A673 (cell line): ENCODE results near the gene C1QTNF8. TPM values are rescaled to one million over a fixed set of nuclear protein-coding genes. Genes with fewer than 3 reads are reported as not detected.

Source experiments
- BruUV-seq: library from RNA; stranded (reverse); fragments of 400-500 nt; replicated peaks from 2 replicates; lab custom pipeline; 2021; lab: Mats Ljungman, UMichigan
- CTCF ChIA-PET: fragments of 300-600 bp; sonication (Branson Sonifier 250); formaldehyde crosslinking; loops from one replicate; lab custom pipeline; 2022; ENCODE audit warnings: antibody characterized with exemption; lab: Charles Lee
- POLR2A ChIA-PET: fragments of 300-600 bp; sonication (Branson Sonifier 250); formaldehyde crosslinking; loops from one replicate; lab custom pipeline; 2022; ENCODE audit warnings: antibody characterized with exemption; ENCODE audit not compliant: low non-redundant PET; lab: Charles Lee
- DNase-seq: peaks from one replicate; pipeline ENCODE4 v3.0.0-alpha.2; 2015; ENCODE audit warnings: low spot score
- H3K27ac ChIP-seq: fragments of 200-600 bp; sonication (generic); 2 replicates; pipeline ENCODE4 v1.5.1; 2016; ENCODE audit warnings: mixed run types, low read depth, mild to moderate bottlenecking, mixed read lengths, antibody characterized with exemption, low read length; ENCODE audit not compliant: poor library complexity, severe bottlenecking
- H3K27me3 ChIP-seq: fragments of 200-600 bp; sonication (generic); replicated peaks from 2 replicates; pipeline ENCODE4 v1.6.1; 2017; ENCODE audit warnings: mixed run types, low read depth, mild to moderate bottlenecking, mixed read lengths, antibody characterized with exemption, low read length; ENCODE audit not compliant: insufficient read depth, poor library complexity
- H3K36me3 ChIP-seq: fragments of 200-600 bp; sonication (generic); 2 replicates; pipeline ENCODE4 v1.6.1; 2016; ENCODE audit warnings: mixed run types, mild to moderate bottlenecking, mixed read lengths, antibody characterized with exemption, low read length; ENCODE audit not compliant: insufficient read depth, poor library complexity, severe bottlenecking
- H3K4me1 ChIP-seq: fragments of 200-600 bp; sonication (generic); 2 replicates; pipeline ENCODE4 v1.6.1; 2017; ENCODE audit warnings: mixed run types, mild to moderate bottlenecking, mixed read lengths, antibody characterized with exemption, low read length; ENCODE audit not compliant: insufficient read depth, poor library complexity, severe bottlenecking
- H3K4me3 ChIP-seq: fragments of 200-600 bp; sonication (generic); 2 replicates; pipeline ENCODE4 v1.5.1; 2016; ENCODE audit warnings: low read depth, mixed run types, mild to moderate bottlenecking, mixed read lengths, low read length; ENCODE audit not compliant: poor library complexity, severe bottlenecking
- H3K9me3 ChIP-seq: fragments of 200-600 bp; sonication (generic); 2 replicates; pipeline ENCODE4 v1.6.1; 2016; ENCODE audit warnings: mixed run types, low read depth, mild to moderate bottlenecking, mixed read lengths, antibody characterized with exemption, low read length; ENCODE audit not compliant: poor library complexity, severe bottlenecking
- EZH2 ChIP-seq: fragments of 200-600 bp; sonication (generic); IDR thresholded peaks from 2 replicates; pipeline ENCODE4 v1.6.1; 2017; ENCODE audit warnings: borderline replicate concordance, low read depth, mild to moderate bottlenecking, mixed read lengths, antibody characterized with exemption, low read length; ENCODE audit not compliant: poor library complexity, severe bottlenecking
- intact Hi-C: fragments of 100-400 bp; cut with micrococcal nuclease; formaldehyde crosslinking; loops from one replicate; pipeline ENCODE4 v1.10.0; 2022; ENCODE audit not compliant: unreplicated experiment
- total RNA-seq: library from RNA; stranded (reverse); gene quantifications from 2 replicates; pipeline ENCODE4 v1.2.3, GENCODE V29; 2021
- TF ChIP-seq, protein P1 (sequence below): fragments of 300-800, 200-600 bp; sonication (generic); conservative IDR thresholded peaks from 2 replicates; pipeline ENCODE4 v1.5.1; 2017; ENCODE audit warnings: low read depth, mild to moderate bottlenecking, antibody characterized with exemption, low read length, moderate library complexity, mixed read lengths

Gene C1QTNF8
- total RNA-seq, 1 experiment from 2014 or later = not detected

DNA sequence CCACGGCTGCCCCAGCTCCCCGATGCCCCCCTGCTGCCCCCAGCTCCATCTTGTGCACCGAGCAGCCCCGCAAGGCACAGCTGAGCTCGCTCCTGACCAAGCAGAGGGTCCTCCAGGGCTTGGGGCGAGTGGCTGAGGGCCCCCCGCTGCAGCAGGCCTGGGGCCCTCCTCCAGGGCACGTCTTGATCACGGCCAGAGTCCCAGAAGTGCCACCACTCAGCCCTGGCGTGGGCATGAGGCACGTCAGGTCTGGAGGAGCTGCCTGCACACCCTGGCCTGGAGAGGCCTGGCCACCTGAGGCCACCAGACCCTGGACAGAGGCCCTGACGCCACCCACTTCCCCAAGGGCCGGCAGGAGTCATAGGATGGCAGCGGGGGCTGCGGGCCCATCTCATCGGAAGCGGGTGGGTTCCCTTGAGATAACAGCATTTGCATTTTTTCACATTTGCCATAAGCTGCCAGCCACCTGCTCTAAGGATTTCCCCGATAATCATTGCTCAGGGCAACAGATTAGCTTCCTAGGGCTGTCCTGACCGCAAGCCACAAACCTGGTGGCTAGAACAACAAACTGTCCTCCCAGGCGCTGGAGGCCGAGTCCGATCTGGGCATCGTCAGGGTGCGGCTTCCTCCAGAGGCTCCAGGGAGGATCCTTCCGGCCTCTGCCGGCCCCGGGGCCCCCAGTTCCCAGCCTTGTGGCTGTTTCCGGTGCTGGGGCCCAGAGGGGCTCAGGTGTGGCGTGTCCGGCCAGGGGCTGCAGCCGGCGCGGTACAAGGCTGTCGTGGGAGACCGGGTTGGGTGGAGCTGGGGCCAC is 23.9 kb upstream of the C1QTNF8 start:
- H3K27me3 ChIP-seq = no peaks in the 10 kb centered on the region
- H3K9me3 ChIP-seq = no peaks in the 10 kb centered on the region
- intact Hi-C loops = no loop called here
- H3K36me3 ChIP-seq = no peaks in the 10 kb centered on the region
- TF ChIP-seq, protein P1, sequence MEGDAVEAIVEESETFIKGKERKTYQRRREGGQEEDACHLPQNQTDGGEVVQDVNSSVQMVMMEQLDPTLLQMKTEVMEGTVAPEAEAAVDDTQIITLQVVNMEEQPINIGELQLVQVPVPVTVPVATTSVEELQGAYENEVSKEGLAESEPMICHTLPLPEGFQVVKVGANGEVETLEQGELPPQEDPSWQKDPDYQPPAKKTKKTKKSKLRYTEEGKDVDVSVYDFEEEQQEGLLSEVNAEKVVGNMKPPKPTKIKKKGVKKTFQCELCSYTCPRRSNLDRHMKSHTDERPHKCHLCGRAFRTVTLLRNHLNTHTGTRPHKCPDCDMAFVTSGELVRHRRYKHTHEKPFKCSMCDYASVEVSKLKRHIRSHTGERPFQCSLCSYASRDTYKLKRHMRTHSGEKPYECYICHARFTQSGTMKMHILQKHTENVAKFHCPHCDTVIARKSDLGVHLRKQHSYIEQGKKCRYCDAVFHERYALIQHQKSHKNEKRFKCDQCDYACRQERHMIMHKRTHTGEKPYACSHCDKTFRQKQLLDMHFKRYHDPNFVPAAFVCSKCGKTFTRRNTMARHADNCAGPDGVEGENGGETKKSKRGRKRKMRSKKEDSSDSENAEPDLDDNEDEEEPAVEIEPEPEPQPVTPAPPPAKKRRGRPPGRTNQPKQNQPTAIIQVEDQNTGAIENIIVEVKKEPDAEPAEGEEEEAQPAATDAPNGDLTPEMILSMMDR = no peak
- TF ChIP-seq EZH2 = no peak
- no peak for DNase-seq
- no TSS peak for BruUV-seq
- no peaks in the 10 kb centered on the region for H3K4me1 ChIP-seq
- no peak overlapping the region for H3K4me3 ChIP-seq
- no peak overlapping the region for H3K27ac ChIP-seq
- ChIA-PET POLR2A (no interaction called here), CTCF (no interaction called here)

DNA sequence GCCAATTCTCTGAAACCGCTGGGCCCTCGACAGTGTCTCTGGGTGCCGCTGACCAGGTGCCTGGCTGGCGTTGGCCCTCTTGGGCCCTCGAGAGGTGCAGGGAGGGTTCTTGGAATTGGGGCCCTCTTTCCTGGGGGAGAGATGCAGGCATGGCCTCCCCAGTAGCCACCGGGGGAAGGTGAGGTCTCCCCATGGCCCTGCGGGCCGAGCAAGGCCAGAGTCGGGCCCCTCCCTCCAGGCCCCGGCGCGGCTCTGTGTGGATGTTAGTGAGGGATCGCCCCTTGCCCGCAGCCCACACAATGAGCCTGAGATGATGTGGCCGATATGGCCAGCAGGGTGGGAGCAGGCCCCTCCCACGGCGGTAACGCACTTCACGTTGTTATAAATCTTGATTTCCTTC is 23.1 kb upstream of the C1QTNF8 start:
- ChIA-PET CTCF (no interaction called here), POLR2A (no interaction called here)
- no peak overlapping the region for H3K4me3 ChIP-seq
- TF ChIP-seq EZH2 = no peak
- TF ChIP-seq, protein P1 = no peak
- H3K27ac ChIP-seq = no peak overlapping the region
- no TSS peak for BruUV-seq
- intact Hi-C loops = no loop called here
- no peaks in the 10 kb centered on the region for H3K4me1 ChIP-seq
- no peaks in the 10 kb centered on the region for H3K36me3 ChIP-seq
- H3K27me3 ChIP-seq = no peaks in the 10 kb centered on the region
- H3K9me3 ChIP-seq = no peaks in the 10 kb centered on the region
- DNase-seq = no peak

DNA sequence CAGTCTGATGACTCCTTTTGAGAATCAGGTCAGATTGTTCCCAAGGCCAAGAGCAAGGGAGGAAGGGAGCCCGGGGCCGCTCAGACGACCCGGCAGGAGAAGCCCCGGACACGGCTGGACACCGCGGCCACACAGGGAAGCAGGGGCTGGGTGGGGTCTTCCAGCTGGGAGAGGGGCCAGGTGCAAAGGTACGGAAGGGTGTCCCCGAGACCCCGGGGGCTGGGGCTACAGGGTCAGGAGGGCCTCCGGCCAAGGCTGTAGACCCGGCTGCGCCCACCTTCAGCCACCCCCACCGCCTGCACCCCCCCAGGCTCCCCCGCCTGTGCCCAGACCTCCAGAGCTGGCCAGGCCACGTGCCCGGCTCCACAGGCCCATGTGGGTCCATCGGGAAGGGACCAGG is 21.9 kb upstream of the C1QTNF8 start:
- no TSS peak for BruUV-seq
- Histone ChIP-seq H3K4me3 (no peak overlapping the region), H3K4me1 (no peaks in the 10 kb centered on the region), H3K9me3 (no peaks in the 10 kb centered on the region), H3K27ac (no peak overlapping the region), H3K36me3 (no peaks in the 10 kb centered on the region), H3K27me3 (no peaks in the 10 kb centered on the region)
- intact Hi-C loops = no loop called here
- ChIA-PET POLR2A (no interaction called here), CTCF (no interaction called here)
- no peak for DNase-seq
- TF ChIP-seq EZH2 = no peak
- TF ChIP-seq, protein P1 = no peak
